Prostate gland (tissue), 2 donors: ENCODE measurements around the gene RABGAP1L.

Experiments
- CTCF ChIP-seq, 4 experiments: fragments of 200-600 bp in 2 of 4; fragments of 450-650 bp in 2 of 4; sonication (generic) in 2 of 4; IDR thresholded peaks; 1 replicate in 3 of 4; 2 replicates in 1 of 4; pipeline ENCODE4 v1.5.1; 2016 to 2019; ENCODE audit warnings: antibody characterized with exemption in 4 of 4, mild to moderate bottlenecking in 2 of 4, moderate library complexity in 2 of 4
- POLR2AphosphoS5 ChIP-seq: sonication (generic); formaldehyde crosslinking; IDR thresholded peaks from one replicate; pipeline ENCODE4 v1.6.1; 2017; ENCODE audit warnings: antibody characterized with exemption

GRCh38 chr1:174996476-174996875, 837.2 kb downstream of the RABGAP1L start:
- TF ChIP-seq CTCF (IDR thresholded peaks at IDR 0.05) (no peak), POLR2AphosphoS5 (no peak)
